H4 (cell line): ENCODE results near the gene BRICD5. TPM values are rescaled to one million over a fixed set of nuclear protein-coding genes. Genes with fewer than 3 reads are reported as not detected.

Source experiments
- DNase-seq: peaks from one replicate; pipeline ENCODE4 v3.0.0-alpha.2; 2015; ENCODE audit warnings: low spot score
- total RNA-seq: library from RNA; depleted of rRNA; stranded (reverse); fragments of >200 nt; shearing (Covaris generic); gene quantifications from 2 replicates; pipeline ENCODE4 v1.2.3, GENCODE V29; 2014

The BRICD5 gene
- total RNA-seq, 1 experiment from 2014 or later = 1.0 TPM

DNA sequence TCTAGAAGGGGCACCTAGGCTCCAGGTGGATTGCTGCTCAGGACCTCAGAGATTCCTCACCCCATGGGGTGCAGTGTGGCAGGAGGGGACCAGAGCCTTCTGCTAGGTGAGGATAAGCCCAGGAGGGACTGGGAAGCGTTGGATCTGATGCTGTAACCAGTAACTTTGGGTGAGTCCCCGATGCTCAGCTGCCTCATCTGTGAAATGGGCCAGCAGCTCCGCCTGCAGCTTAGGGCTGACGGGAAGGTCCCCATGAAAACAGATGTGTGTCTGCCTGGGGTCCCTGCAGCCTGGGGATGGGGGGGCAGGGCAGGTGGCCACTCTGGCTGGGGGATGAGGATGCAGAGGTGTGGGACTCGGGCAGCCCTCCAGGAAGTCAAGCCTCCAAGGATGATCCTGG is 11.6 kb downstream of the BRICD5 start:
- DNase-seq = no peak

DNA sequence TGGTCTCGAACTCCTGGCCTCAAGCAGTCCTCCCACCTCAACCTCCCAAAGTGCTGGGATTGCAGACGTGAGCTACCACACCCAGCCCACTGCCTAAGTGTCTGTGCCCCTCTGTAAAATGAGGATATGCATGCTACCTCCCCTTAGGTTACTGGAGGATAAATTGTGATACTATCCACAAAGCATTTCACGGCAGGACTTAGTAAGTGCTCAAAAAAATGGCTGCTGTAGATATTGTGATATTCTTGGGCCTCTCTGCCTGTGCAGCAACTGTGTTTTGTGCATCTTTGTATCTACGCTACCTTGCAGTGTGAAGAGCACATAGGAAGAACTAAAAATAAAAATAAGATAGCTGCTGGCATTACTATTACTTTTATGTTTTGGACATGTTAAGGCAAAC is 12.4 kb downstream of the BRICD5 start:
- DNase-seq = no peak

GRCh38 chr16:2197765-2198164 is 12.9 kb downstream of the BRICD5 start:
- no peak for DNase-seq

DNA sequence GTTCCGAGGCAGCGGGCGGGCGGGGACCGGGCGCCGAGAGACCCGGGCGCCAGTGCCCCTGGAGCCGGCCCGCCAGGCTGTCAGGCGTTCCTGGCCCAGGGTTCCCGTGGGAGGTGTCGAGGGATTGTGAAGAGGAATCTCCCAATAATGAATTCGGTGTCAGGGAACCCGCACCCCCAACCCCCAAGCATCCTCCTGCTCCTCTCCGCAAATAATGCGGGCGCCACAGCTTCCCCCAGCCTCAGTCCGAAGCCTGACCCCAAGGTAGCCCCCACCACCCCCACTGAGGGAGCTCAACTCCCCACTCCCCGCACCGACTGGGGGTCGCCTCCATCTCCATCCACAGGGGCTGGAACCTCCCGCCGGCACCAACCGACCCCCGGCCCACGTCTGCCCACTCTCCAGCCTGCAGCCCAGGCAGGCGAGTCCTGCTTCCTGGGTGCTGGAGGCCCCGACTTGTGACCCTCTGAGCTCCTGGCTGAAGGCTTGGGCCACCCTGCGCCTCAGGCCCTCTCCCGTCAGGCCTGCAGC is 13.6 kb downstream of the BRICD5 start:
- DNase-seq = no peak

GRCh38 chr16:2196162-2196980 is 14.3 kb downstream of the BRICD5 start, which contains the start of gene CASKIN1:
TSS of gene CASKIN1 (minus strand) at chr16:2196605. CDS start at chr16:2196432, 173 bp downstream.
- DNase-seq = no peak

DNA sequence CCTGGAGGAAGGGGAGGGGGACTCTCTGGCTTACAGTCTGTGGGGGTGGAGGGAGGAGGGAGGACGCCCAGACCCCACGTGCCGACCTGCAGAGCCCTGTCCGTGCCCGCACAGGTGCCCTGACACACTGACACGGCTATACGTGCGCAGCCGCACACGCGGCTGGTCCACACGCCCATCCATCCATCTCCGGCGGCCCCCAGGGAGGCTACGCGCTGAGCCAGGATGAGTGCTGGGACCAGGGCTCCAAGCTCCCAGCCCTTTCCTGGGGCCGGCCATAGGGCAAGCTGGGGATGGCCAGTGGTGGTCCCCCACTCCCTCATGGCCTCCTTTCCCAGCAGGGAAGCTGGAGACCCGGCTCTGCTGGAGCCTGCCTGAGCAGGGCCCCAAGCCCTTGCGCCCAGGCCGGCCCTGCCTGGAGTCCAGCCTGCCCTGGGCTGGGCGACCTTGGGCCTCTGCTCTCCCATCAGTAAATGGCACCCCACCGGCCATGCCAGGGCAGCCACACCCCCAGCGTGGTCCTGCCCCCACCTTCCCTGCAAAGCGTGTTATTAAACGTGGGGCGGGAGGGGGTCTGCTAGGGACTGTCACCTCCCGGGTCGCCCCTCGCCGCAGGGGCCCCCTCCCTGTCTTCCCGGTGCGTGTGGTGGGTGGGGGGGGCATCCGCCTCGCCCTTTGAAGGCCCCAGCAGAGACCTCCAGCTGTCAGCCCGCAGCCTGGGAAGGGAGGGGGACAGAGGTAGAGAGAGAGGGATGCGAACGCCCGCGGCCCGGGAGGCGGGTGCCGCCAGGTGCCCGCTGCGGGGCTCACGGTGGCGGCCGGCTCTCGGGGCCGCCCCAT is 15.1 kb downstream of the BRICD5 start:
- DNase-seq = no peak

- DNase-seq = peak; percentile 57
Measured at GRCh38 chr16:2194852-2195321, 15.8 kb downstream of the BRICD5 start.

DNA sequence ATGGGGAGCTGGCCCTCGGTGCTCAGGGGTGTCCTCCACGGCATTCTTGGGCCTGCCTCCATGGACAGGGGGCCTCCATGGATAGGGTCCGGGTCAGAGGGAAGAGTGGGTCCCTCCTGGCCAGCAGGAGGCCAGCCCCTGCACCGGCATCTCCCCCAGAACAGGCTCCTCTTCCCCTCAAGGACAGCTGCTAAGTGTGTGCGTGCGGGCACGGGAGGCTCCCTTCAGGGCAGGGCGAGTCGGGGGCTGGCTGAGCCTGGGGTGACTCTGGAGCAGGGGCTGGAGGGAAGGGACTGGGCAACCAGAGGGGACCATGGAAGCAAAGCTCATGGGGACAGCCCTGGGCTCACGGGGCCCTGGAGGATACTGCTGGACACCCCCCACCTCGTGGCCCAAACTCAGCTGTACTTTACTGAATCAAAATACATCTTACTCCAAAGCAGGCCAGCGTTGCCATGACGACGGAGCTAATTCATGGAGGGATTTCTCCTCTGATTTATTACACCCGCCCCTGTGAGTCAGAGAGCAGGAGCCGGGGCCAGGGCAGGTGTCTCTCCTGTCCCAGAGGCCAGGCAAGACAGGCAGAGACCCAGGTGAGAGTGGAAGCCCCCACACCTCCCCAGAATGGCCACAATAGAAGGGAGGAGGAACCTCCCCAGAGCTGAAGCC is 16.4 kb downstream of the BRICD5 start:
- DNase-seq = no peak

- no peak for DNase-seq
Measured at GRCh38 chr16:2191446-2191706, 19.3 kb downstream of the BRICD5 start.

GRCh38 chr16:2190659-2191445 is 19.8 kb downstream of the BRICD5 start:
- no peak for DNase-seq

- no peak for DNase-seq
Measured at GRCh38 chr16:2190002-2190658, 20.5 kb downstream of the BRICD5 start.

- DNase-seq = no peak
Measured at GRCh38 chr16:2189252-2189893, 21.3 kb downstream of the BRICD5 start.

DNA sequence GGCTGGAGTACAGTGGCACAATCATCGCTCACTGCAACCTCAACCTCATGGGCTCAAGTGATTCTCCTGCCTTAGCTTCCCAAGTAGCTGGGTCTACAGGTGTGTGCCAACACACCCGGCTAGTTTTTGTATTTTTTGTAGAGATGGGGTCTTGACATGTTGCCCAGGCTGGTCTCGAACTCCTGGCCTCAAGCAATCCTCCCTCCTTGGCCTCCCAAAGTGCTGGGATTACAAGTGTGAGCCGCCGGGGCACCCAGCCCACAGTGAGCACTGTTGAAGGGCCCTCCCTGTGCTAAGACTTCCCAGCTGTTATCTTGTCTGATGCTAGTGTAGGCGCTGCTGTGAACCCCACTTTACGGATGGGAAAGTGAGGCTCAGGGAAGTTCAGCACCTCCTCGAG is 22.3 kb downstream of the BRICD5 start:
- no peak for DNase-seq

GRCh38 chr16:2187212-2187611 is 23.5 kb downstream of the BRICD5 start:
- no peak for DNase-seq

GRCh38 chr16:2186505-2186904 is 24.2 kb downstream of the BRICD5 start:
- DNase-seq = no peak

DNA sequence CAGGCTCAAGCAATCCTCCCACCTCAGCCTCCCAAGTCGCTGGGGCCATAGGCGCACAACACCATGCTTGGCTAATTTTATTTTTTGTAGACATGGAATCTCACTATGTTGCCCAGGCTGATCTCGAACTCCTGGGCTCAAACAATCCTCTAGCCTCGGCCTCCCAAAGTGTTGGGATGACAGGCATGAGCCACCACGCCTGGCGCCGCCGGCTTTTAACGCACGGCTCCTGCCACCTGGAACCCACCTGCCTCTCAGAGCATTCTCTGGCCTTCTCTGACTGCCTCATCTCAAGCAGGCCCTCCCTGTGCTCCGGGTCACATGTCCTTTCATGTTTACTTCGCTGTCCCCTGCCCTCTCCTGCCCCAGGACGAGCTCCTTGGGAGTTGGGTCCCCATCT is 24.6 kb downstream of the BRICD5 start:
- no peak for DNase-seq

DNA sequence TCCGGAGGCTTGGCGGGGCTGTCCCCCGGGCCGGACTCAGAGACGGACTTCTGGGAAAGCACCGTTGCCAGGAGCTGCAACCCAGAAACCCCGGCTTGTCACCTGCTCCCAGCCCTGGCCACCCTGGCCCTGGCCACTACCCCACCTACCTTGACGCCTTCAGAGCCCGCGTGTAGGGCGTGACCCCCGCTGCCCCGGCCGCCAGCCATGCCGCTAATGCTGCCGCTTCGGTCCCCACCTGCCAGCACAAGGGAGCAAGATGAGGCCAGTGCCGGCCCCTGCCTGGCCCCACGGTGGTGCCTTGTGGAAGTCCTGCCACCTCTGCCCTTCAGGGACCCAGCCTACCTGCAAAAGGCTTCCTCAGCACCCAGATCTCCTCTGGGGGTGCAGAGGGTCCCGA is 25.7 kb downstream of the BRICD5 start:
- no peak for DNase-seq

DNA sequence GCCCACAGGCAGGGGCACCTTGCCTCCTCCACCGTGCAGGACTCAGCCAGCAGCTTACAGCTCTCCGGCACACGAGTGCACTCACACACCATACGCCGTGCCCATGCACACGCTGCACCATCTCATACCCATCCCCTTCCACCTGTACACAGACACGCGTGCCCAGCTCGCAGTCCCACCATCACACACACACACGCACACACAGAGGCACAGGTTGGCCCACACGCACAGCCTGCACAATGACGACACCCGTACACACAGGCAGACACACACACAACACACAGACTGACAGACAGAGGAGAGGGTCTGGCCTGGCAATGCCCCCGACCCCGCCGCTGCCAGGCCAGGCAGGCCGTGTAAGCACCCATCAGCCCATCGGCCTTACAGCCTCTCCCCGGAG is 26.3 kb downstream of the BRICD5 start:
- no peak for DNase-seq

GRCh38 chr16:2183671-2184070 is 27.0 kb downstream of the BRICD5 start:
- DNase-seq = no peak

GRCh38 chr16:2181952-2182351 is 28.7 kb downstream of the BRICD5 start:
- no peak for DNase-seq
